Stomach (tissue), 4 donors: Measurements from ENCODE around the gene MBP.

Experiments
- POLR2A ChIP-seq, 4 donors: fragments of 450-650 bp; IDR thresholded peaks; one replicate each; pipeline ENCODE4 v1.6.1; 2016; ENCODE audit warnings: antibody characterized with exemption in 4 of 4, control low read depth in 2 of 4, mild to moderate bottlenecking in 1 of 4, moderate library complexity in 1 of 4
- TF ChIP-seq, protein P1 (sequence below), 7 experiments: fragments of 450-650 bp in 4 of 7; fragments of 200-600 bp in 3 of 7; sonication (generic) in 3 of 7; IDR thresholded peaks; one replicate each; pipeline ENCODE4 v1.5.1; 2016 to 2019; ENCODE audit warnings: antibody characterized with exemption in 7 of 7, control low read depth in 2 of 7, mild to moderate bottlenecking in 1 of 7

DNA sequence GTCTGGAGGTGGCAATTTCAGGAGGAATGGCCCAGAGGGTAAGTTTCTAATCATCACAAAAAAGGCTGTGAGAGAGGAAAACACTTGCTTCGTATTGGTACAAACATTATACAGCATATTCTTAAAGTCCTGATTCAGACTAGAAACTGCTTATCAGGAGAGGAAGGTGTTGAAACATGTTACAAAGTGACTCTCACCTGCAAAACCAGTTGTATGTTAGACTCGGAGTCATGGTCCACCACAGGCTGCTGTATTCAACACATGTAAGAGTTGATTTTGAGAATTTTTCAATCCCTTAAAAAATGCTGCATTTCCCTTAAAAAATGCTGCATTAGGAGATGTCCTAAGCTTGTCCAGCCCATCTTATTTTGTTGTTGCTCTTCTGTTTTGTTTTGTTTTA lies 61.5 kb downstream of the MBP start:
- TF ChIP-seq, protein P1, sequence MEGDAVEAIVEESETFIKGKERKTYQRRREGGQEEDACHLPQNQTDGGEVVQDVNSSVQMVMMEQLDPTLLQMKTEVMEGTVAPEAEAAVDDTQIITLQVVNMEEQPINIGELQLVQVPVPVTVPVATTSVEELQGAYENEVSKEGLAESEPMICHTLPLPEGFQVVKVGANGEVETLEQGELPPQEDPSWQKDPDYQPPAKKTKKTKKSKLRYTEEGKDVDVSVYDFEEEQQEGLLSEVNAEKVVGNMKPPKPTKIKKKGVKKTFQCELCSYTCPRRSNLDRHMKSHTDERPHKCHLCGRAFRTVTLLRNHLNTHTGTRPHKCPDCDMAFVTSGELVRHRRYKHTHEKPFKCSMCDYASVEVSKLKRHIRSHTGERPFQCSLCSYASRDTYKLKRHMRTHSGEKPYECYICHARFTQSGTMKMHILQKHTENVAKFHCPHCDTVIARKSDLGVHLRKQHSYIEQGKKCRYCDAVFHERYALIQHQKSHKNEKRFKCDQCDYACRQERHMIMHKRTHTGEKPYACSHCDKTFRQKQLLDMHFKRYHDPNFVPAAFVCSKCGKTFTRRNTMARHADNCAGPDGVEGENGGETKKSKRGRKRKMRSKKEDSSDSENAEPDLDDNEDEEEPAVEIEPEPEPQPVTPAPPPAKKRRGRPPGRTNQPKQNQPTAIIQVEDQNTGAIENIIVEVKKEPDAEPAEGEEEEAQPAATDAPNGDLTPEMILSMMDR (IDR thresholded peaks at IDR 0.05), result no peak
- TF ChIP-seq POLR2A (IDR thresholded peaks at IDR 0.05), result no peak
